ENCODE data around the gene INPPL1. TPM values are rescaled to one million over a fixed set of nuclear protein-coding genes. Genes with fewer than 3 reads are reported as not detected.
A peak's percentile ranks its signal among the peaks of the same experiment; 100 is the strongest.
"Not testable (repeated sequence)": the region's sequence is repeated elsewhere in the genome, so short reads cannot be mapped to it uniquely, and the experiment has no call there.

The INPPL1 gene
- total and polyA plus RNA-seq, 2 experiments from 2014 or later, result 156 to 182 TPM

DNA sequence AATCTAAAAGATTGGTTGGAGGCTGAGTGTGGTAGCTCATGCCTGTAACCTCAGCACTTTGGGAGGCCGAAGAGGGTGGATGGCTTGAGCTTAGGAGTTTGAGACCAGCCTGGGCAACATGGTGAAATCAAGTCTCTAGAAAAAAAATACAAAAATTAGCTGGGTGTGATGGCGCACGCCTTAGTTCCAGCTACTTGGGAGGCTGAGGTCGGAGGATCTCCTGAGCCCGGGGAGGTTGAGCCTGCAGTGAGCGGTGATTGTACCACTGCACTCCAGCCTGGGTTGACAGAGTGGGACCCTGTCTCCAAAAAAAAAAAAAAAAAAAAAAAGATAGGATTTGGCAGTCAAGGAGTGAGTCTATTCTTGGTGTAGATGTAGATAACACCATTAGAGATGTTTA lies 22.0 kb upstream of the INPPL1 start:
- no peaks in the 10 kb centered on the region for H3K27me3 ChIP-seq
- H3K36me3 ChIP-seq, result no peaks in the 10 kb centered on the region
- TF ChIP-seq, protein P1, sequence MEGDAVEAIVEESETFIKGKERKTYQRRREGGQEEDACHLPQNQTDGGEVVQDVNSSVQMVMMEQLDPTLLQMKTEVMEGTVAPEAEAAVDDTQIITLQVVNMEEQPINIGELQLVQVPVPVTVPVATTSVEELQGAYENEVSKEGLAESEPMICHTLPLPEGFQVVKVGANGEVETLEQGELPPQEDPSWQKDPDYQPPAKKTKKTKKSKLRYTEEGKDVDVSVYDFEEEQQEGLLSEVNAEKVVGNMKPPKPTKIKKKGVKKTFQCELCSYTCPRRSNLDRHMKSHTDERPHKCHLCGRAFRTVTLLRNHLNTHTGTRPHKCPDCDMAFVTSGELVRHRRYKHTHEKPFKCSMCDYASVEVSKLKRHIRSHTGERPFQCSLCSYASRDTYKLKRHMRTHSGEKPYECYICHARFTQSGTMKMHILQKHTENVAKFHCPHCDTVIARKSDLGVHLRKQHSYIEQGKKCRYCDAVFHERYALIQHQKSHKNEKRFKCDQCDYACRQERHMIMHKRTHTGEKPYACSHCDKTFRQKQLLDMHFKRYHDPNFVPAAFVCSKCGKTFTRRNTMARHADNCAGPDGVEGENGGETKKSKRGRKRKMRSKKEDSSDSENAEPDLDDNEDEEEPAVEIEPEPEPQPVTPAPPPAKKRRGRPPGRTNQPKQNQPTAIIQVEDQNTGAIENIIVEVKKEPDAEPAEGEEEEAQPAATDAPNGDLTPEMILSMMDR (IDR thresholded peaks at IDR 0.05; ENCODE audit: low read depth, low read length), result no peak
- no peak overlapping the region for H3K27ac ChIP-seq
- H3K4me3 ChIP-seq, result no peak overlapping the region
- H3K4me1 ChIP-seq (ENCODE audit: low read depth), result no peaks in the 10 kb centered on the region
- DNase-seq (ENCODE audit: low read depth in 1 of 2, low spot score in 1 of 2), result no peak
- H3K9me3 ChIP-seq (ENCODE audit: low read depth), result no peaks in the 10 kb centered on the region

DNA sequence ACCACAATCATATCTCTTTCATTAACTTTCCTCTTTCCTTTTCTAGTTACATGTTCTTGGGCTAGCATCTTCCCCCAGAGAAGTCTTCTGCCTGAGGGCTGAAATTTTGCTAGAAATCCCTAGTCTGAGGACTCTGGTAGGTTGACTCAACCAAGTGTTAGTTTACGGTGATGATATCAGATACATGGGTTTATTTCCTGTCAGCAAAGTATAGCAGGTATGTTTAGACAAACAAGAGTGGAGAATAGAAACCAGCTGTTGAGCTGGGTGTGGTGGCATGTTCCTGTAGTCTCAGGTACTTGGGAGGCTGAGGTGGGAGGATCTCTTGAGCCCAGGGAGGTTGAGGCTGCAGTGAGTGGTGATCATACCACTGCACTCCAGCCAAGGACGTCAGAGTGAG lies 21.4 kb upstream of the INPPL1 start:
- Histone ChIP-seq H3K4me1 (ENCODE audit: low read depth) (no peaks in the 10 kb centered on the region), H3K27me3 (no peaks in the 10 kb centered on the region), H3K27ac (no peak overlapping the region), H3K4me3 (no peak overlapping the region), H3K9me3 (ENCODE audit: low read depth) (no peaks in the 10 kb centered on the region), H3K36me3 (no peaks in the 10 kb centered on the region)
- TF ChIP-seq, protein P1 (IDR thresholded peaks at IDR 0.05; ENCODE audit: low read depth, low read length), result no peak
- no peak for DNase-seq (ENCODE audit: low read depth in 1 of 2, low spot score in 1 of 2)

DNA sequence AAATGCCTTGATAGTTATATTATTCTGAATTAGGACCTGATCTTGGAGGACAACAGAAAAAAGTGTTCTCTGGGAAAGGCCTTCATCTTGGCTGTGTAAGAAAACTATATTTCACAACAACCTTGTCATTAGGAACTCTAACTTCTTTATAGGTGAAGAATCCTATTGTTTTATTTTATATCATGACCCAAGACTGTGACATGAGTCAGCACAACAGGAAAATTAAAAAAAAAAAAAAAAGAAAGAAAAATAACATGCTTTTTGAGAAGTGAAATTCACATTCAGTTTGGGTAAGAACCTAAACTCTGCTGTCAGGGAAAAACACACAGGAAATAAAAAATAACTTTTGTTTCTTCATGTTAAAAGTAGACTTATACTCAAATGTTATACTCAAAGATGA lies 19.7 kb upstream of the INPPL1 start:
- Histone ChIP-seq H3K4me1 (ENCODE audit: low read depth) (no peaks in the 10 kb centered on the region), H3K9me3 (ENCODE audit: low read depth) (no peaks in the 10 kb centered on the region), H3K36me3 (no peaks in the 10 kb centered on the region), H3K27me3 (no peaks in the 10 kb centered on the region), H3K27ac (no peak overlapping the region), H3K4me3 (no peak overlapping the region)
- DNase-seq (ENCODE audit: low read depth in 1 of 2, low spot score in 1 of 2), result peak in 1 of 2 donors; percentile 16
- TF ChIP-seq, protein P1 (IDR thresholded peaks at IDR 0.05; ENCODE audit: low read depth, low read length), result no peak

DNA sequence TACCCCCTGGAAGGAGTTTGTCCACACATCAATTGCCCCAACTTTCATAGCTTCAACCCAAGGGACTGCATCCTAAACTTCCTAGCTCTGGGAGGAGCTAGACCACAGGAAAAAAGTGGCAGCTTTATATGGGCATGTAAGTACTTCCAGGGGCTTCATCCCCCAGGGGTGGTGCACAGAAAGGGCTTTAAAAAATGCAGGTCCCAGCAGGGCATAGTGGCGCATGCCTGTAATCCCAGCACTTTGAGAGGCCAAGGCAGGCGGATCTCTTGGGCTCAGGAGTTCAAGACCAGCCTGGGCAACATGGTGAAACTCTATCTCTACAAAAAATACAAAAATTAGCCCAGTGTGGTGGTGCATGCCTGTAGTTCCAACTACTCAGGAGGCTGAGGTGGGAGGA lies 17.8 kb upstream of the INPPL1 start:
- H3K36me3 ChIP-seq; H3K27ac ChIP-seq; H3K9me3 ChIP-seq (ENCODE audit: low read depth); H3K4me3 ChIP-seq; H3K4me1 ChIP-seq (ENCODE audit: low read depth); DNase-seq (ENCODE audit: low read depth in 1 of 2, low spot score in 1 of 2); H3K27me3 ChIP-seq: not testable (repeated sequence)

DNA sequence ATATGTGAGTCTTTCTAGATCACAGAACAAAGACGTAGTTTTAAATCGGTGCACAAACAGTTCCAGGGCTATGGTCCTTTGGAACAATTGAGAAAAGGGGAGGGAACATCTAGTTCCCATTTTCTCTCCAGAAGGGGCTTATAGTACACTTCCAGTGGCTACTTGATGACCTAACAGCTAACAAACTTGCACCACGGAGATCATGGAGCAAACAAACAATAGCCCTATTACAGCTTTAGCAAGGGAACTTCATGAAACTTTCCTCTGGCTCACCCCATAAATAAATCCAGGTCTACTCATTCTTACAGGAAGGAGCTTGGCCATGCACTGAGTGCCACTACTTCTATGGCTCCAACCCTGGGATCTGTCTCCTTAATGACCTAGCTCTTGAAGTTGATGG lies 16.3 kb upstream of the INPPL1 start:
- Histone ChIP-seq H3K4me1 (ENCODE audit: low read depth) (no peaks in the 10 kb centered on the region), H3K27ac (no peak overlapping the region), H3K9me3 (ENCODE audit: low read depth) (no peaks in the 10 kb centered on the region), H3K27me3 (peaks cover 6% of the 10 kb centered on the region), H3K36me3 (no peaks in the 10 kb centered on the region), H3K4me3 (no peak overlapping the region)
- no peak for DNase-seq (ENCODE audit: low read depth in 1 of 2, low spot score in 1 of 2)
- TF ChIP-seq, protein P1 (IDR thresholded peaks at IDR 0.05; ENCODE audit: low read depth, low read length), result no peak

DNA sequence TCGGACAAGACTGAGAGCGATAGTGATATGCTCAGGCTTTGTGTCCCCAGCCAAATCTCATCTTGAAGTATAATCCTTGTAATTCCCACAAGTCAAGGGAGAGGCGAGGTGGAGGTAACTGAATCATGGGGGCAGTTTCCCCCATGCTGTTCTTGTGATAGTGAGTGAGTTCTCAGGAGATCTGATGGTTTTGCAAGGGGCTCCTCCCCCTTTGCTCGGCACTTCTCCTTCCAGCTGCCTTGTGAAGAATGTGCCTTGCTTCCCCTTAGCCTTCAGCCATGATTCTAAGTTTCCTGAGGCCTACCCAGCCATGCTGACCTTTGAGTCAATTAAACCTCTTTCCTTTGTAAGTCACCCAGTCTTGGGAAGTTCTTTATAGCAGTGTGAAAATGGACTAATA lies 15.5 kb upstream of the INPPL1 start:
- TF ChIP-seq, protein P1 (IDR thresholded peaks at IDR 0.05; ENCODE audit: low read depth, low read length), result no peak
- no peak overlapping the region for H3K4me3 ChIP-seq
- no peak overlapping the region for H3K27ac ChIP-seq
- no peaks in the 10 kb centered on the region for H3K36me3 ChIP-seq
- H3K9me3 ChIP-seq (ENCODE audit: low read depth), result no peaks in the 10 kb centered on the region
- DNase-seq (ENCODE audit: low read depth in 1 of 2, low spot score in 1 of 2), result no peak
- no peaks in the 10 kb centered on the region for H3K4me1 ChIP-seq (ENCODE audit: low read depth)
- H3K27me3 ChIP-seq, result peaks cover 6% of the 10 kb centered on the region
